KOPT-K1 (cell line): ENCODE results near the gene SH3PXD2A.

Source experiments
- H3K27ac ChIP-seq: fragments of 200-600 bp; sonication (generic); 2 replicates; pipeline ENCODE4 v1.5.1; 2016; ENCODE audit warnings: antibody characterized with exemption, mild to moderate bottlenecking, low read depth, low read length; ENCODE audit not compliant: poor library complexity, severe bottlenecking
- H3K36me3 ChIP-seq: fragments of 200-600 bp; sonication (generic); 2 replicates; pipeline ENCODE4 v1.5.1; 2017; ENCODE audit warnings: antibody characterized with exemption, mild to moderate bottlenecking, low read length, moderate library complexity; ENCODE audit not compliant: insufficient read depth
- H3K9me3 ChIP-seq: fragments of 200-600 bp; sonication (generic); 2 replicates; pipeline ENCODE4 v1.5.1; 2017; ENCODE audit warnings: antibody characterized with exemption, low read length, mild to moderate bottlenecking; ENCODE audit not compliant: insufficient read depth, poor library complexity, severe bottlenecking

Gene SH3PXD2A

GRCh38 chr10:103600956-103601569, 254.3 kb downstream of the SH3PXD2A start:
- Histone ChIP-seq H3K9me3 (no peaks in the 10 kb centered on the region), H3K36me3 (peaks cover 33% of the 10 kb centered on the region; the same call in 1 of the 2 replicates), H3K27ac (no peak overlapping the region)

GRCh38 chr10:103600325-103600724, 255.1 kb downstream of the SH3PXD2A start:
- H3K9me3 ChIP-seq: no peaks in the 10 kb centered on the region
- H3K27ac ChIP-seq: no peak overlapping the region
- peaks cover 29% of the 10 kb centered on the region; the same call in 1 of the 2 replicates for H3K36me3 ChIP-seq

- H3K36me3 ChIP-seq: peaks cover 24% of the 10 kb centered on the region; the same call in 1 of the 2 replicates
- no peak overlapping the region for H3K27ac ChIP-seq
- H3K9me3 ChIP-seq: no peaks in the 10 kb centered on the region
Observed at GRCh38 chr10:103599907-103600306, 255.5 kb downstream of the SH3PXD2A start.

GRCh38 chr10:103599211-103599610, 256.2 kb downstream of the SH3PXD2A start:
- Histone ChIP-seq H3K27ac (no peak overlapping the region), H3K9me3 (no peaks in the 10 kb centered on the region), H3K36me3 (peaks cover 17% of the 10 kb centered on the region; the same call in 1 of the 2 replicates)

DNA sequence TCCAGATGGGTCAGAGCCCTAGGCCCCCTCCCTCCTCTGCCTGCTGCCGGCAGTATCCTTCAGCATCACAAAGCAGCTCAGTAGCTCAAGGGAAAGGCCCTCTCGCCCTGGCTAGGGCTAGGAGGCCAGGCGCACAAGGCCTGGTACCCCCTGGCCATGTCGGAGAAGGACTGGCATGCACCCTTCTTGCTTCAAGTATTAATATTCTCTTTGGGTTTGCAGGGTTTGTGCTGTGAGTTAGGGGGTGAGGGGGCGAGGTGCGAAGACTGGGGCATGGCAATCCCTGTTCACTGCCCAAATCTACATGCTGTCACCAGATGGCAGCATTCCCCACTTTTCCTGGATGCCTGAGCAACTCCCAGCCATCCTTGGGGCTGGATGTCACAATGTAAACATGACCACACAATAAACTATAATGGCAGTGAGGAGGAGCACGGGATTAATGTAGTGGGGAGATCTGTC, 256.7 kb downstream of the SH3PXD2A start:
- Histone ChIP-seq H3K27ac (no peak overlapping the region), H3K9me3 (no peaks in the 10 kb centered on the region), H3K36me3 (peaks cover 13% of the 10 kb centered on the region; the same call in 1 of the 2 replicates)

DNA sequence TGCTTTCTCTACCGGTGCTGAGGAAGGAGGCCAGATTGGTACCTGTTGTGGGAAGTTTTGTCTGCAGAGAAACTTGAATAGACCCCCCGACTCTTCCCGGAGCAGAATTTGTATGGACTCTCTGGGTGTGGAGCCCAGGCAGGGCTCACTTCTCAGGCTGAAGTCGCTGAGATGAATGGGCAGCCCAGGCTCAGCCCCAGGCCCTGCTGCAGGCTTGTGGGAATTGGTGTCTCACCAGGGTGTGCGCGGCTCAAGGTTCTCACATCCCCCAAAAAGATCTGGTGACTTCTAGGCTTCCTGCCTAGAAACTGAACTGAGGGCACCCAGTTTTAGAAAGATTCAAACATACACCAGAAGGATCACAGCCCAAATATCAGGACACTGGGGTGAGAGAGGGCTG, 258.4 kb downstream of the SH3PXD2A start:
- no peaks in the 10 kb centered on the region for H3K9me3 ChIP-seq
- no peak overlapping the region for H3K27ac ChIP-seq
- H3K36me3 ChIP-seq: peaks cover 4% of the 10 kb centered on the region; the same call in 1 of the 2 replicates

- H3K36me3 ChIP-seq: no peaks in the 10 kb centered on the region
- no peaks in the 10 kb centered on the region for H3K9me3 ChIP-seq
- H3K27ac ChIP-seq: no peak overlapping the region
Observed at GRCh38 chr10:103595933-103596726, 259.2 kb downstream of the SH3PXD2A start.

- Histone ChIP-seq H3K9me3 (no peaks in the 10 kb centered on the region), H3K27ac (no peak overlapping the region), H3K36me3 (no peaks in the 10 kb centered on the region)
Observed at GRCh38 chr10:103593022-103593570, 262.3 kb downstream of the SH3PXD2A start.

- Histone ChIP-seq H3K27ac (no peak overlapping the region), H3K9me3 (no peaks in the 10 kb centered on the region), H3K36me3 (no peaks in the 10 kb centered on the region)
Observed at GRCh38 chr10:103592186-103593021, 263.0 kb downstream of the SH3PXD2A start.

GRCh38 chr10:103590744-103591291, 264.6 kb downstream of the SH3PXD2A start:
- Histone ChIP-seq H3K27ac (no peak overlapping the region), H3K9me3 (no peaks in the 10 kb centered on the region), H3K36me3 (no peaks in the 10 kb centered on the region)

DNA sequence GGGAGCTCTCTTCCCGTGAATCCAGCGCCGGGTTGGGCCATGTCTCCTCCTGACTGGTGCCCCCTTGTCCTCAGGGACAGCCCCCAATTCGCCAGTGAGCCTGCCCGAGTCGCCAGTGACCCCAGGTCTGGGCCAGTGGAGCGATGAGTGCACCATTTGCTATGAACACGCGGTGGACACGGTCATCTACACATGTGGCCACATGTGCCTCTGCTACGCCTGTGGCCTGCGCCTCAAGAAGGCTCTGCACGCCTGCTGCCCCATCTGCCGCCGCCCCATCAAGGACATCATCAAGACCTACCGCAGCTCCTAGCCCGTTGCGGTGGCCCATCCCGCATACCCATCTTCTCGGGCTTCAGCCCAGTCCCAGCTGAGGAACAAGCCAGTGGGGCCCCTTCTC, 265.3 kb downstream of the SH3PXD2A start:
- Histone ChIP-seq H3K27ac (no peak overlapping the region), H3K36me3 (no peaks in the 10 kb centered on the region), H3K9me3 (no peaks in the 10 kb centered on the region)

GRCh38 chr10:103589074-103589630, 266.2 kb downstream of the SH3PXD2A start:
- H3K27ac ChIP-seq: no peak overlapping the region
- no peaks in the 10 kb centered on the region for H3K9me3 ChIP-seq

DNA sequence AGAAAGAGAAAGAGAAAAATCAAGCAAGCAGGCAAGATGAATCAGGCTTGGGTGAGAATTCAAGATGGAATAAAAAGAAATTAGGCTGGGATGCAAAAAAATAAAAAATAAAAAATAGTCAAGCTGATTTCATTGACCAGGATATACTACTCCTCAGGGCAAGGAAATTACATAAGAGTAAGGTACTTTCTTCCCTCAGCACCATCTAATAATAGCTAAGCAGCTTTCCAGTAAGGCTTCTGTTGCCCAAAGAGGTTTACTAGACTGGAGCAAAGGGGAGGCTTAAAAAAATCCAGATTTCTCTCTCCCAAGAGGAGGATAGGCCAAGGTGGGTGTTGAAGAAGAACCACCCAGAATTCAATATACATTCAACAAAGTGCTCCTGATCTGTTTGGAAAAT, 268.3 kb downstream of the SH3PXD2A start:
- H3K36me3 ChIP-seq: no peaks in the 10 kb centered on the region
- no peak overlapping the region for H3K27ac ChIP-seq
- H3K9me3 ChIP-seq: no peaks in the 10 kb centered on the region

More at GRCh38 chr10:103589074-103589630, 266.2 kb downstream of the SH3PXD2A start:
- no peaks in the 10 kb centered on the region for H3K36me3 ChIP-seq

- Histone ChIP-seq H3K27ac (no peak overlapping the region), H3K36me3 (no peaks in the 10 kb centered on the region), H3K9me3 (no peaks in the 10 kb centered on the region)
Observed at GRCh38 chr10:103585011-103585405, 270.4 kb downstream of the SH3PXD2A start.
